Smooth muscle cell of the umbilical artery (primary cell): ENCODE results near the gene SLFN5. TPM values are rescaled to one million over a fixed set of nuclear protein-coding genes. Genes with fewer than 3 reads are reported as not detected.

ENCODE experiments used
- total RNA-seq: library from RNA; depleted of rRNA; stranded (reverse); fragments of >200 nt; gene quantifications from 2 replicates; pipeline ENCODE4 v1.2.3, GENCODE V29; 2014

Gene SLFN5
- total RNA-seq = 97.4 and 165 TPM in 2 replicates

DNA sequence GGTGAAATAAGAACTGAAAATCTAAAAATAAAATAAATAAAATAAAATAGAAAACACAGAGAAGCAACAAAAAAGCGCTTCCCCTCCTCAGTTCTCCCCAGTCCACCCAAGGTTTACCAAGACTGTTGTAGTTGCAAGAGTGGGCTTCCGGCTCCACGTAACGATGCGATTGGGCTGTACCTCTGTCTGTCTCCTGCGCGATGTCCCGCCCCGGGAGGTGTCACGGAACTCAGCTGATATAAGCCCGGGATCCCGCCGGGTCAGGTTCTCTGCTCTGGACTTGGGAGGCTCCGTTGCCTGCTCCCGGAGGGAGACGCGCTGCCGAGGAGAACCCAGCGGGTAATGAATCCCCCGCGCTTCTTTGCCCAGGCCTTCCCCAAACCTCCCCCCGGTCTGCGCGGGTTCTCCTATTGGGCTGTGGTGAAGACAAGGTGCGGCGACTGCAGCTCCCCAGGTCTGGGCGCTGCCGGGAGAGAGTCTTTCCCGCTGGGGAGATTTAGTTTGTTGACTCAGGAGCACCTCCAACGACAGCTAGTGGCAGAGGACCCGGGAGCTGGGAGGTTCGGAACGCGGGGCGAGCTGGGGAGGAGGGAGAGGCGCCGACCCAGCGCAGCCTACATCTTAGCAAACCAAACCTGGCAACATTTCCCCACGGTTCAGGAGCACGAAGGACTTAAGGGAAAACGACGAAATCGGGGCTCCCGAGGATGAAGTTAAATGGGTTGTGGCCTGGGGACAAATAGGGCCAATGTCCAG is at the start of gene SLFN5:
Gene SLFN5 (plus strand): TSS at position 268 of the 756 bp plus-strand sequence. CDS start 15,619 bp downstream, outside the sequence.

GRCh38 chr17:35194001-35194400 is 48.9 kb upstream of the SLFN5 start, which contains the start of gene SLC35G3:
TSS of gene SLC35G3 (minus strand) at chr17:35194393. CDS start at chr17:35194307, 86 bp downstream.

Other genes starting within 250 kb of the SLFN5 start
- gene RFFL, start 179.4 kb upstream of the SLFN5 start, total RNA-seq = 7.1 and 14.9 TPM in 2 replicates
- 7.7 and 9.7 TPM in 2 replicates for gene RAD51D, start 123.2 kb upstream of the SLFN5 start, total RNA-seq
- not detected in 2 replicates for gene FNDC8, start 121.5 kb upstream of the SLFN5 start, total RNA-seq
- gene NLE1, start 100.8 kb upstream of the SLFN5 start, total RNA-seq = 22.6 and 24.8 TPM in 2 replicates
- gene UNC45B, start 95.3 kb upstream of the SLFN5 start, total RNA-seq = not detected in 2 replicates
- gene SLC35G3, start 48.7 kb upstream of the SLFN5 start, total RNA-seq = not detected in 2 replicates
- 30.3 and 63.5 TPM in 2 replicates for gene SLFN11, start 130.5 kb downstream of the SLFN5 start, total RNA-seq
- 28.2 and 31.5 TPM in 2 replicates for gene SLFN12, start 189.4 kb downstream of the SLFN5 start, total RNA-seq
- 0.89 and 1.2 TPM in 2 replicates for gene SLFN13, start 205.7 kb downstream of the SLFN5 start, total RNA-seq